Measurements from ENCODE around the gene MLLT3.

DNA sequence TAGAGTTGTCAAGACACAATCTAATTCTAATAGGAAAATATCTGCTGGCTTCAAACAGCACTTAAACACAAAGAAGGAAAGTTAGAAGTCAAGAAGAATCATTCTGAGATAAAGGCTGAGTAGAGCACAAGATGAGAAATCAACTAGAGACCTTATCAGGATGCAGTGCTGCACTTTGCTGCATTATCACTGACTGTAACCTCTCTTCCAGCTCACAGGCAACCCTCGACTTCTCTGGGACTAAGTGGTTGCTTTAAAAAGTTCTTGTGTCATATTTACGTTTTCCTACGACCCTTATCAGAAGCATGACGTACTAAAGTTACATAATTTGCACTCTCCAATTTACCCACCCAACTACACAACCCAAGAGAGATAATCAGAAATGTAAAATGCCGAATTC is 176.1 kb downstream of the MLLT3 start:
- TF ChIP-seq, protein P1, sequence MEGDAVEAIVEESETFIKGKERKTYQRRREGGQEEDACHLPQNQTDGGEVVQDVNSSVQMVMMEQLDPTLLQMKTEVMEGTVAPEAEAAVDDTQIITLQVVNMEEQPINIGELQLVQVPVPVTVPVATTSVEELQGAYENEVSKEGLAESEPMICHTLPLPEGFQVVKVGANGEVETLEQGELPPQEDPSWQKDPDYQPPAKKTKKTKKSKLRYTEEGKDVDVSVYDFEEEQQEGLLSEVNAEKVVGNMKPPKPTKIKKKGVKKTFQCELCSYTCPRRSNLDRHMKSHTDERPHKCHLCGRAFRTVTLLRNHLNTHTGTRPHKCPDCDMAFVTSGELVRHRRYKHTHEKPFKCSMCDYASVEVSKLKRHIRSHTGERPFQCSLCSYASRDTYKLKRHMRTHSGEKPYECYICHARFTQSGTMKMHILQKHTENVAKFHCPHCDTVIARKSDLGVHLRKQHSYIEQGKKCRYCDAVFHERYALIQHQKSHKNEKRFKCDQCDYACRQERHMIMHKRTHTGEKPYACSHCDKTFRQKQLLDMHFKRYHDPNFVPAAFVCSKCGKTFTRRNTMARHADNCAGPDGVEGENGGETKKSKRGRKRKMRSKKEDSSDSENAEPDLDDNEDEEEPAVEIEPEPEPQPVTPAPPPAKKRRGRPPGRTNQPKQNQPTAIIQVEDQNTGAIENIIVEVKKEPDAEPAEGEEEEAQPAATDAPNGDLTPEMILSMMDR (IDR thresholded peaks at IDR 0.05; ENCODE audit: borderline replicate concordance, extremely low read depth, low read length, poor library complexity, severe bottlenecking): no peak
- TF ChIP-seq EZH2 (IDR thresholded peaks at IDR 0.05; ENCODE audit: borderline replicate concordance, low read depth, low read length, severe bottlenecking): no peak

Data from DND-41 (cell line).